ENCODE data around the gene AKNA. TPM values are rescaled to one million over a fixed set of nuclear protein-coding genes. Genes with fewer than 3 reads are reported as not detected.

AKNA gene
- polyA plus RNA-seq, 2 of the 4 experiments (the other 2 are of a cell fraction): 2.7 to 4.6 TPM

DNA sequence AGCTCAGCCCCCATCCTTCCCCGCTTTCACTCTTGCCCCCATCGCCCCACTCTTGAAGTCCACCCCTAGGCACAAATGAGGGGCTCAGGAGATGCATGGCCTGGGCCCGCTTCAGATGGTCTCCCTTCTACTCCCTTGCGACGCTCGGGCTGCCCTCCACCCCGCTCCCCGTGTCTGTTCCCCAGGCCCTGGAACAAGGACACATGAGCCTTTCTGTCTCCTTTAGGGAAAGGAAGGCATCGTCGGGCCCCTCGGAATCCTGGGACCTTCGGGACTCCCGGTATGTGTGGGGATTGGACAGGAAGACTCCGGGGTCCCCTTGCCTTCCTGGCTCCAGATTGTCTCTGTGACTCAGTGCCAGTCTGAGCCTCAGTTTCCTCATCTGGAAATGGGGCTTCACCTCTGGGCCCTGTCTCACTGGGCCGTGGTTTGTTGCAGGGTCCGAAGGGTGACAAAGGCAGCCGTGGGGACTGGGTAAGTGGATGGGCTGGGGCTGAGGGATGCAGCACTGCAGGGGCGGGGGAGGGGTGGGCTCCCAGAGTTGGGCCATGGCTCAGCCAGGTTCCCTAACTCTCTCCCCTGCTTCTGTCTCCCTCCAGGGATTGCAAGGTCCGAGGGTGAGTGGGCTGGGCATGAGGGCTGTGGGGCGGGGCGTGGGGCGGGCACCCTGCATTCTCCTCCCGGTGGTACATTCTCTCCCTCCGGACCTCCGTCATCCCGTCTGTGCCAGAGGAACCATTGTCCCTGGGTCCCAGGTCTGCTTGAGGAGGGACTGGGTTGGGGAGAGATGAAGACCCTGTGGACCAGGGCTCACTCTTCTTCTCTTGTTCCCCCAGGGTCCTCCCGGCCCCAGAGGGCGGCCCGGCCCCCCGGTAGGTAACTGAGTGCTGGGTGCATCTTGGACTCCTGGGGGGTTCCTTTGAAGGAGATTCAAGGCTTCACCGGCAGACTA lies 86.7 kb downstream of the AKNA start (continued):
- TF ChIP-seq, protein P1, sequence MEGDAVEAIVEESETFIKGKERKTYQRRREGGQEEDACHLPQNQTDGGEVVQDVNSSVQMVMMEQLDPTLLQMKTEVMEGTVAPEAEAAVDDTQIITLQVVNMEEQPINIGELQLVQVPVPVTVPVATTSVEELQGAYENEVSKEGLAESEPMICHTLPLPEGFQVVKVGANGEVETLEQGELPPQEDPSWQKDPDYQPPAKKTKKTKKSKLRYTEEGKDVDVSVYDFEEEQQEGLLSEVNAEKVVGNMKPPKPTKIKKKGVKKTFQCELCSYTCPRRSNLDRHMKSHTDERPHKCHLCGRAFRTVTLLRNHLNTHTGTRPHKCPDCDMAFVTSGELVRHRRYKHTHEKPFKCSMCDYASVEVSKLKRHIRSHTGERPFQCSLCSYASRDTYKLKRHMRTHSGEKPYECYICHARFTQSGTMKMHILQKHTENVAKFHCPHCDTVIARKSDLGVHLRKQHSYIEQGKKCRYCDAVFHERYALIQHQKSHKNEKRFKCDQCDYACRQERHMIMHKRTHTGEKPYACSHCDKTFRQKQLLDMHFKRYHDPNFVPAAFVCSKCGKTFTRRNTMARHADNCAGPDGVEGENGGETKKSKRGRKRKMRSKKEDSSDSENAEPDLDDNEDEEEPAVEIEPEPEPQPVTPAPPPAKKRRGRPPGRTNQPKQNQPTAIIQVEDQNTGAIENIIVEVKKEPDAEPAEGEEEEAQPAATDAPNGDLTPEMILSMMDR (IDR thresholded peaks at IDR 0.05): no peak
- TF ChIP-seq ZFP36 (IDR thresholded peaks at IDR 0.05; ENCODE audit: borderline replicate concordance, partially characterized antibody): no peak
- TF ChIP-seq, protein P2, sequence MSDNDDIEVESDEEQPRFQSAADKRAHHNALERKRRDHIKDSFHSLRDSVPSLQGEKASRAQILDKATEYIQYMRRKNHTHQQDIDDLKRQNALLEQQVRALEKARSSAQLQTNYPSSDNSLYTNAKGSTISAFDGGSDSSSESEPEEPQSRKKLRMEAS (IDR thresholded peaks at IDR 0.05): no peak

DNA sequence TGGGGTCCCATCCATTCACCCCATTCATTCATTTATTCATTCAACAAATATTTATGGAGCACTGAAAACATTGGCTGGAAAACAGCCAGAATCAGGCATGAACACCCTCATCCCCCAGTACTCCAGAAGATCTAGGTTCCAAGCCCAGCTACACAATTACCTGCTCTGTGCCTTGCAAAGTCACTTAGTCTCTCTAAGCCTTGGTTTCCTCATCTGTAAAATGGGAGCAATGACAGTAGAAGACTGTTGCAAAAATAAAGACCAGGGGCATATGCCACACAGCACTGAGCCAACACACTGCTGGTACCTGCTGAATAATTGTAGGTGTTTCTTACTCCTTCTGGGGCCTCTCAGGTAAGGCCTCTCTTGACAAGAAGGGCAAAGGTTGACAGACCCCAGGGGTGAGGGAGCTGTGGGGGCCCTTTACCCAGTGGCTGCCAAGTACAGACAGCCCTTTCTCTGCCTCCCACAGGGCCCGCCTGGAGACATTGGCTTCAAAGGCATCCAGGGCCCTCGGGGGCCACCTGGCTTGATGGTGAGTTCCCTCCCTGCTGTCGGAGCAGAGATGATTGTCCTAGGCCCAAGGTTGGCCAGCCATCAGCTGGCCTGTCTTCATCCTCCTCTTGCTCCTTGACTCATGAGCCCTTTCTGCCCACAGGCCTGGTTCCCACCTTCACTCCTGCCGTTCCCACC lies 87.5 kb downstream of the AKNA start:
- DNase-seq (ENCODE audit: low read depth in 1 of 2, low spot score in 1 of 2) (no peak), ATAC-seq (no peak), FAIRE-seq (no peak)
- Histone ChIP-seq H3K4me2 (no peak overlapping the region), H3K27ac (no peak overlapping the region), H3K4me1 (no peaks in the 10 kb centered on the region), H3K4me3 (no peak overlapping the region), H3K9me3 (no peaks in the 10 kb centered on the region; the same call in 2 of the 3 replicates)
- 88% methylated on average over 4 of the region's 4 CpGs for WGBS (ENCODE audit: missing lambda C conversion rate)
- no peak for TF ChIP-seq NPAS2 (CRISPR knock-in tag; IDR thresholded peaks at IDR 0.05; ENCODE audit: borderline replicate concordance)
- TF ChIP-seq ZSCAN20 (CRISPR knock-in tag; IDR thresholded peaks at IDR 0.05): no peak
- no peak for TF ChIP-seq JUN (IDR thresholded peaks at IDR 0.05)
- TF ChIP-seq, protein P3, sequence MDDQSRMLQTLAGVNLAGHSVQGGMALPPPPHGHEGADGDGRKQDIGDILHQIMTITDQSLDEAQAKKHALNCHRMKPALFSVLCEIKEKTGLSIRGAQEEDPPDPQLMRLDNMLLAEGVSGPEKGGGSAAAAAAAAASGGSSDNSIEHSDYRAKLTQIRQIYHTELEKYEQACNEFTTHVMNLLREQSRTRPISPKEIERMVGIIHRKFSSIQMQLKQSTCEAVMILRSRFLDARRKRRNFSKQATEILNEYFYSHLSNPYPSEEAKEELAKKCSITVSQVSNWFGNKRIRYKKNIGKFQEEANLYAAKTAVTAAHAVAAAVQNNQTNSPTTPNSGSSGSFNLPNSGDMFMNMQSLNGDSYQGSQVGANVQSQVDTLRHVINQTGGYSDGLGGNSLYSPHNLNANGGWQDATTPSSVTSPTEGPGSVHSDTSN (IDR thresholded peaks at IDR 0.05): no peak
- TF ChIP-seq GATA3 (IDR thresholded peaks at IDR 0.05; ENCODE audit: borderline replicate concordance): no peak
- TF ChIP-seq MAZ (IDR thresholded peaks at IDR 0.05; ENCODE audit: borderline replicate concordance, low read depth, low read length): no peak
- TF ChIP-seq EHMT2 (IDR thresholded peaks at IDR 0.05; ENCODE audit: low read depth): no peak
- TF ChIP-seq NR3C1 (IDR thresholded peaks at IDR 0.05): no peak
- TF ChIP-seq, protein P4, sequence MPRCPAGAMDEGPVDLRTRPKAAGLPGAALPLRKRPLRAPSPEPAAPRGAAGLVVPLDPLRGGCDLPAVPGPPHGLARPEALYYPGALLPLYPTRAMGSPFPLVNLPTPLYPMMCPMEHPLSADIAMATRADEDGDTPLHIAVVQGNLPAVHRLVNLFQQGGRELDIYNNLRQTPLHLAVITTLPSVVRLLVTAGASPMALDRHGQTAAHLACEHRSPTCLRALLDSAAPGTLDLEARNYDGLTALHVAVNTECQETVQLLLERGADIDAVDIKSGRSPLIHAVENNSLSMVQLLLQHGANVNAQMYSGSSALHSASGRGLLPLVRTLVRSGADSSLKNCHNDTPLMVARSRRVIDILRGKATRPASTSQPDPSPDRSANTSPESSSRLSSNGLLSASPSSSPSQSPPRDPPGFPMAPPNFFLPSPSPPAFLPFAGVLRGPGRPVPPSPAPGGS (IDR thresholded peaks at IDR 0.05): no peak
- no peak for TF ChIP-seq EHF (CRISPR knock-in tag; IDR thresholded peaks at IDR 0.05)
- TF ChIP-seq TP53 (CRISPR knock-in tag; IDR thresholded peaks at IDR 0.05): no peak
- ChIA-PET CTCF (interaction anchor here (1.0 to 3.8 kb wide), 5 partner anchors 10 to 218 kb away, joined by 3 to 40 read pairs (median 18); partner anchors contain the start of gene COL27A1), POLR2A (no interaction called here)

DNA sequence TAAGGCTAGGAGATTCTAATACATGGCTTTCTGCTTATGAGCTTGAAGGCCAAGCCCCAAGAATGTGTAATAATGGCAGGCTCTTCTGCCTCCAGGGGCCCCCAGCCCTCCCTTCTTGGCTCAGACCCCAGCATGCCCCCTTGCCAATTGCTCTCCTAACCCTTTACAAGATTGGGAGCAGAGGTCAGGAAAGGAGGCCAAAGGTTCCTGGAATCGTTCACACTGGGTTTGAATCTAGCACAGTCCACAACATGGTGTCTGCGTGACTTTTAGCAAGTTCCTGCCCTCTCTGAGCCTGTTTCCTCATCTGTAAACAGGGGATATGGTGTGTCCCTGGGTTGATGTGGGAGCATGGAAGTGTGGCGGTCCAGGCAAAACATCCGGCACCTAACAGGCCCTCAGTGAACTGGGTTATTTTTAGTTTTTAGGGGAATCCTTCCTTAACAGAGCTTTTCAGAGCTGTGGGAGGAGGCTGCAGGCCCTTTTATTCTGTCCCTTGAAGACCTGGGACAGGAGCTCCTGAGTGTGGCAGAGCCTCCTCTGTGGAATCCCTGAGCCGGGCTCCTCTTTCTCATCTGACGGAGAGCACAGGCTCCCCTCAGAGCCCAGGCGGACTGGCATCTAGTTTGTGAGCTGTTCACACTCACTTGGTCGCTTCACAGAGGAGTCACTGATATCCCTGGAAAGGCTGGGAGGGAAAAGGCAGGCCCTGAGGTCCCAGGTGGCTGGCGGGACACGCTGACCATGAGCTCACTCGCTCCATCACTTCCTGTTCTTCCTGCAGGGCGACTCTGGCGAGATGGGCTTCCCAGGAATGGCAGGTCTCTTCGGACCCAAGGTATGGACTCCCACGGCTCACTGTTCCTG lies 88.3 kb downstream of the AKNA start:
- POLR2A ChIA-PET: no interaction called here
- 86% methylated on average over 15 of the region's 15 CpGs for WGBS (ENCODE audit: missing lambda C conversion rate)
- FAIRE-seq (no peak), ATAC-seq (no peak), DNase-seq (ENCODE audit: low read depth in 1 of 2, low spot score in 1 of 2) (no peak)
- H3K4me1 ChIP-seq: no peaks in the 10 kb centered on the region
- H3K4me3 ChIP-seq: no peak overlapping the region
- H3K27ac ChIP-seq: no peak overlapping the region
- peaks cover 6% of the 10 kb centered on the region; the same call in 2 of the 3 replicates for H3K9me3 ChIP-seq
- CTCF ChIA-PET: interaction anchor here (0.7 to 3.8 kb wide), 7 partner anchors 9 to 336 kb away, joined by 3 to 40 read pairs (median 17); partner anchors contain the start of gene COL27A1
- H3K4me2 ChIP-seq: no peak overlapping the region
- no peak for TF ChIP-seq BHLHE40 (IDR thresholded peaks at IDR 0.05; ENCODE audit: low read depth, low read length)
- no peak for TF ChIP-seq GATA3 (IDR thresholded peaks at IDR 0.05; ENCODE audit: borderline replicate concordance)
- TF ChIP-seq TP53 (CRISPR knock-in tag; IDR thresholded peaks at IDR 0.05): no peak
- TF ChIP-seq, protein P4 (IDR thresholded peaks at IDR 0.05): no peak
- TF ChIP-seq, protein P2 (IDR thresholded peaks at IDR 0.05): no peak
- TF ChIP-seq MYC (IDR thresholded peaks at IDR 0.05; ENCODE audit: borderline replicate concordance, low read length): no peak
- TF ChIP-seq KDM5A (IDR thresholded peaks at IDR 0.05): no peak
- TF ChIP-seq FOSL2 (IDR thresholded peaks at IDR 0.05): no peak
- no peak for TF ChIP-seq FOSL2 (CRISPR knock-in tag; IDR thresholded peaks at IDR 0.05)
- no peak for TF ChIP-seq HDAC2 (IDR thresholded peaks at IDR 0.05)
